ENCODE data around the gene ROBO4. TPM values are rescaled to one million over a fixed set of nuclear protein-coding genes. Genes with fewer than 3 reads are reported as not detected.

ROBO4 gene
- polyA plus RNA-seq, 5 donors, result 26.0 to 63.9 (median 42.5) TPM

GRCh38 chr11:124891373-124891861 is 6.2 kb downstream of the ROBO4 start:
- no peak for DNase-seq

DNA sequence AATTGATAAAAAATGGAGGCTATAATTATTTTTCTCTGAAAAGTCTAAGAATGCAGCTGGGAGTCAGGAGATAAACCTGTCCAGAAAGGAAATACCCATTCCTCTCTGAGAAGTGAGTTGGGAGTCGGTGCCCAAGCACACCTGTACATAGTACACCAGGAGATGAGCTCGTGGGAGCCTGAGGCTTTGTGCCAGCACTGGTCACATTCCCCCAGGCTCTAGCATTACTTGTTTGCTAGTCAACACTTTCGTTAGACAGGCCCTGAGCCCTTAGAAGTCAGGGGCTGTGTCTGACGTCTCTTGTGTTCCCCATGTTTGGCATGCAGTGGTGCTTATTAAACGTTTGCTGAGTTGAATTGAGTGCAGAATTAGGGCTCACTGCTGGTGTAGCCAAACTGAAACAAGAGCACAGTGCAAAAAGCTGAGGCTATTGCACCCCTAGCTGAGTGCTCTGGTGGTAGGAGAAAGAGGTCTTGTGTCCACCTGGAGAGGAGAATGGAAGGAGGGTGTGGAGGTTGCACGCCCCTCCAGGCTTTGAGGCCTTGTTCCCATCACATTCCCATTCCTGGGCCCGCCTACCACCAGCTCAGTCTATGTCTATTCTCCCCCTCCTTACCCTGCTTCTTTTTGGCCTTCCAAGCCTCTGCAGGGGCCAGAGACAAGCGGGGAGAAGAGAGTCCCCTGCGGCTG is 6.8 kb downstream of the ROBO4 start:
- no peak for DNase-seq

- DNase-seq, result no peak
Observed at GRCh38 chr11:124890151-124890550, 7.5 kb downstream of the ROBO4 start.

DNA sequence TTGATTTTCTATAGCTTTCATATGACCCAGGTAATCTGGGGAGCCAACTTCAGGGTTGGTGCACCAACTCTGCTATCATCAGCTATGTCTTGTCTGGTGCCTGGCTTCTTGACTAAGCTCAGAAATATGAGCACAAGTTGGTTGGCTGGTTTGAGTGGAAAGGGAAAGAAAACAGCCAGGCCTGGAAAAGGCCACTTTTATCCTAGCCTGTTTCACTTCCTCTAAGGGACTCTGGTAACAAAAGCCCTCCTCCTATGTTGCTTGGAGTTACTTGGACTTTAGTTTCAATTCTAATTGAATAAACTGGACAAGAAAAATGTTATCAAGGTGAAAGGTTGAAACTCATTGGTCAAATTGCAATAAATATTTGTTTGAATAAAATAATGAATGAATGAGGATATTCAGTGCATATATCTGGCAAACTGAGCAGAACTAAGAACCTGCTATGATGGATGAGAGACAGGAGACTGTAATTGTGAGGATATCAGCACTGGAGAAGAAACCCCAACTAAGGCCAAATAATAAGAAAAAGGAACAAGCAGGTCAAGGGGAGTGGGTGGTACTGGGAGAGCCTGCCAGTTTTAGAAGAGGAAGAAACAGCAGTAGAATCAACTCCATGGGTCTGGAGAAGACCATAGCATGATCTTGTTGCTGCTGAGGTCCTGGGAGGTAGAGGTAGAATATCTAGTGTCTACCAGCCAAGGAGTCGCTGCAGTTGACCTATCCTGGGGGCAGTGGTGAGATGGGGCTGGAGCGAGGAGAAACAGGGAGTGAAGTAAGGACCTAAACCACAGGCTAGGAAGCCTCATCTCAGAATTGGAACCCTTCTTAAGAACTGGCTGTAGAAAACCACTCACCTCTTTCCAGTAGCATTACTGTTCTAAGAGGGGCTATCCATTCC is 8.2 kb downstream of the ROBO4 start:
- no peak for DNase-seq

GRCh38 chr11:124887667-124888013 is 10.0 kb downstream of the ROBO4 start:
- no peak for DNase-seq

DNA sequence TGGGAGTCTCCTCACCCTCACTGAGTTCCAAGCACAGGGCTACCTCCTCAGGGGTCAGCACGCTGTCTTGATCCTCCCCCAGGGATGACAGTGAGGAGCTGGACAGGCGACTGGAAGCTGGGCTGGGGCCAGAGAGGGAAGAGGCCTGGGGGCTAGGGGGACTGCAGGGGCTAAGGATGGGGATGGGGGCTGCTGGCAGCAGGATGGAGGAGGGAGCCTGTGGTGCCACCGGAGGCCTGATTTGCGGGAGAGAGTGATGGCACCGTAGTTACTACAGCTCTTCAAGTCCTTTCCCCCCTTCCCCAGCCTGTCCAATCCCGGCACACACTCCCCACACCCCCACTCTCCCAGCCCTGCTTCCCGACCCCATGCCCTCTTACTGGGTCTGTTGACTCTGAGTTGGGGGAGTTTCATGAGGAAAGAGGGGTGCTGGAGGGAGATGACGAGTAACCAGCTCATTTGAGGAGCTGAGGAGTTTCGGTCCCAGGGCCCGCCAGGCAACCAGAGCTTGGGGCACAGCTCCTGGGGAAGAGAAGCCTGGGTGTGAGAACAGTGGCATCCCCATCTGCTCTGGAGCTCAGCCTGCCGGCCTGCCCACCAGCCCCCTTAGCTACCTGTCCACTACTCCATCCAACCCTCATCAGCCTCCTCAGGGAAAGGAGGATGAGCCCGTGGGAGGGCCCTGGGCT is 10.5 kb downstream of the ROBO4 start:
- no peak for DNase-seq

DNA sequence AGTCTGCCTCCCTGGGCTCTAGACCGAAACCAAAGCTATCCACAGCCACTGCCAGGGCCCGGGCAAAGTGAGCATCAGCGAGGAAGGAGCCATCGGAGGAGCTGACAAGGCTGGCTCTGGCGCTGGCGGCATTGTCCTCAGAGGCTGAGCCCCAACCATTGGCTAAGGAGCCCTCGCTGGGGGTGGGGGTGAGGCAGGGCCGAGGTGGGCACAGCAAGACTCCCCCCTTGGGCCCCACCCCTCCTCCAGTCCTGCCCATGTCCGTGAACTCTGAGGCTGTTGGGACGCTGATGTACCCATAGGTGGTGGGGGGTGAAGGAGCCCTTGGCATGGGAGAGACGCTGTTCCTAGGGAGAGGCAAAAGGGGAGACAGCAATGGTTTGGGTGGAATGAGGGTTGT is 11.2 kb downstream of the ROBO4 start:
- no peak for DNase-seq

DNA sequence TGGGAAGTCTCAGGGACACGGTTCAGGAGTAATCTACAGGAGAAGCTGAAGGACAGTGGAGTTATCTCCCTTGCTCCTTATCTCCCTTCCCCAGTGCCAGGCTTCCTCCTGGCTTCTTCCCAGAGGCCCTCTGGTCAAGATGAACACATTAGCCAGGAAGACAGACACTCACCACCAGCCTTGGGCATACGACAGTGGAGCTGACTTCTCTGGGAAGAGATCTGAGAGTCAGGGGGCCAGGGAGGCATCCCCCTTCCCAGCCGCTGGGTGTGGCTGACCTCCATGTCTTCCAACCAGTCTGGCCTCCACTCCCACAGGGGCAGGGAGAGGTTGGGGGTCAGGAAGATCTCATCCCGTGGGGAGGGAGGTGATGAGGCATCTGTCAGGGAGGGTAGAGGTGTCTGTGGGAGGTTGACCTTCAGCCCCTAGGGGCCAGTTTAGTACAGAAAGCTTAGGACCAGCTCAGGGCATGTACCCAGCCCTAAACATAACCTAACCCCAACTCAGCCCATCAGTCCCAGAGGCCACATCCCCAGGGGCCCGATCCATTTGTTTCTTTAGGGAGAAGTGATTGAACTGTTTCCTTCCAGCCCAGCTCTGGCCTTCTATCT is 12.7 kb downstream of the ROBO4 start:
- DNase-seq, result no peak

DNA sequence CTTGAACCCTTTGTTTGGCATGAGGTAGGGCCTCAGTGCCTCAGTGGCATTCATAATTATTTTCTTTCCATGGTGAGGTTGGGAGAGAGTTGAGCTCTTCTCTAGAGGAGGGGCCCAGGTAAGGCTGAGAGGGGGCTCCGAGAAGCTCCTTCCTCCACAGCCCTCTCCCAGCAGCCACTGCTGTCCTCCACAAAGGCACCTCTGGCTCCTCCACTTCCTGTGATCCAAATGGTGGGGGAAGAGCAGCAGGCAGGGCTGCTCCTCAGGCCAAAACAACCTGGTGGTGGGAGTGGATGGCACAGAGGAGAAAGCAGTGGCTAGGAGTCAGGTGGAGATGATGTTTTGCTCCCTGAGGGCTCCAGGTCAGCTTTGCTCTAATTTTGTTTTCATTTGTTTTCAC is 13.3 kb downstream of the ROBO4 start:
- no peak for DNase-seq

DNA sequence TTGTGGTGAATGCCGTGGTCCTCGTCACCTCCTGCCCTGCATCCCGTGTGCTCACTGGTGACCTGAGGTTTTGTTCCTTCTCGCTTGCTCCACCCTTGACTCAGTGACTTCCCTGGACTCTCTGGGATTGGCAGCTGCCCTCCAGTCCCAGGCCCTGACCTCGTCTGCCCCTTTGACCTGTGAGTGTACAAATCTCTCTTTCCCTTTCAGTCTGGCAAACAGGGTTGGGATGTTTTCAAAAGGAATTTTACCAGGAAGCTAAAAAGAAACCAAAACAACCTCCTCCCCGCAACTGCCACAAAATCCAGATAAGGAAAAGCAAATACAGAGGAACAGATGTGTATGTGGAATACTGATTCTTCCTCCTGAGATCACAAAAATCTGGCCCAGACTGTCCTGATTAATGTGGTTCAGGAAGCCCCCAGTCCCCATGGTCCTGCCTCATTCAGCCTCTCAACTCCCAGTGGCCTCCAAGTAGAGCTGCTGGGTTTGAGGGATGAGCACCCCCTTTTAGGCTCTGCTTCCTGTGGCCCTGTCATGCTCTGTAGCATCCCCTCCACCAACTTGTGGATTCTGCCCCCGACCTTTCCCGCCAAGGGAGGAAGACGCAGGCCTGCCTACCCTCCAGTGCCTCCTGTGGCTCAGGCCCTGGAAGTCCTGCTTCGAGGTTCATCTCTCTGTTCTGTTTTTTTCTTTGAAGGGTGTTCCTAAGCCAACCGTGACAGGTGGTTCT is 15.2 kb downstream of the ROBO4 start:
- no peak for DNase-seq

GRCh38 chr11:124880958-124881357 is 16.7 kb downstream of the ROBO4 start:
- no peak for DNase-seq

DNA sequence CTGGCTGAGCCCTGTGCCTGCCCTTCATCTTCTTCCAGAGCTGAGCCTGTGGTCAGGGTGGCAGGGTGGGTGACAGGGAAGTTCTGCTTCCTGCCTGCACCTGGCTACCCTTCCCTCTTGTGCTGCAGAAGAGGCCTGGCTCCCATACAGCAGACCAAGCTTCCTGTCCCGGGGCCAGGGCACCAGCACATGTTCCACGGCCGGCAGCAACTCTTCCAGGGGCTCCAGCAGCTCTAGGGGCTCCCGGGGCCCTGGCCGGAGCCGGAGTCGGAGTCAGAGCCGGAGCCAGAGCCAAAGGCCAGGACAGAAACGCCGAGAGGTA is 17.4 kb downstream of the ROBO4 start:
- no peak for DNase-seq

DNA sequence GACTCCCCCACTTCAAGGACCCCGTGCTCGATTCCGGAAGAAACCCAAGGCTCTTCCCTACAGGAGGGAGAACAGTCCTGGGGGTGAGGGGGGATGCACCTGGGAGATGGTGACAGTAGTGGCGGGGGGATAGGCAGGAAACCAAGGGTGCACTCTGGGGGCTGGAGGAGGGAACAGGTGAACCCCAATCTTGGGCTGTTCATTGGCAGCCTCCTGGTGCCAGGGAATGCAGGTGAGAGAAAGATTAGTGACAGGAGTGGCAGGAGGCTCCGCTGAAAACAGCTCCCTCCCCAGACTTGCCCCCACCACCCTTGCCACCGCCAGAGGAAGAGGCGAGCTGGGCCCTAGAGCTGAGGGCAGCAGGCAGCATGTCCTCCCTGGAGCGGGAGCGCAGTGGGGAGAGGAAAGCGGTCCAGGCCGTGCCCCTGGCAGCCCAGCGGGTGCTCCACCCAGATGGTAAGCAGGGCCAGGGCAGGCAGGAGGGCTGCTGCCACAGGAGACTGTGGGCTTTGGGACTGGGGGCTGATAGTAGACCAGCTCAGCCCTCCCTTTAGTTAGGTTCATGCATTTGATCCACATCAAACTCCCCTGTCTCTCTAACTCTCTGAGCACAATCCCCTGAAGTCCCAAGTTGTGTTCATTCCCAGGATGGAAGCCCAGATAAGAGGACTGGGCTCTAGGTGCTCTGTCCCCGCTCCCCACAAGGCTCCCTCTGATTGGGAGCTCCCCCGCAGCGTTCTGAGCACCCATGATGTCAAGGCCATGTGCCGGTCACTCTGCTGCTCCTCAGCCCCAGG is 18.0 kb downstream of the ROBO4 start:
- no peak for DNase-seq

GRCh38 chr11:124878759-124879492 is 18.7 kb downstream of the ROBO4 start:
- no peak for DNase-seq

DNA sequence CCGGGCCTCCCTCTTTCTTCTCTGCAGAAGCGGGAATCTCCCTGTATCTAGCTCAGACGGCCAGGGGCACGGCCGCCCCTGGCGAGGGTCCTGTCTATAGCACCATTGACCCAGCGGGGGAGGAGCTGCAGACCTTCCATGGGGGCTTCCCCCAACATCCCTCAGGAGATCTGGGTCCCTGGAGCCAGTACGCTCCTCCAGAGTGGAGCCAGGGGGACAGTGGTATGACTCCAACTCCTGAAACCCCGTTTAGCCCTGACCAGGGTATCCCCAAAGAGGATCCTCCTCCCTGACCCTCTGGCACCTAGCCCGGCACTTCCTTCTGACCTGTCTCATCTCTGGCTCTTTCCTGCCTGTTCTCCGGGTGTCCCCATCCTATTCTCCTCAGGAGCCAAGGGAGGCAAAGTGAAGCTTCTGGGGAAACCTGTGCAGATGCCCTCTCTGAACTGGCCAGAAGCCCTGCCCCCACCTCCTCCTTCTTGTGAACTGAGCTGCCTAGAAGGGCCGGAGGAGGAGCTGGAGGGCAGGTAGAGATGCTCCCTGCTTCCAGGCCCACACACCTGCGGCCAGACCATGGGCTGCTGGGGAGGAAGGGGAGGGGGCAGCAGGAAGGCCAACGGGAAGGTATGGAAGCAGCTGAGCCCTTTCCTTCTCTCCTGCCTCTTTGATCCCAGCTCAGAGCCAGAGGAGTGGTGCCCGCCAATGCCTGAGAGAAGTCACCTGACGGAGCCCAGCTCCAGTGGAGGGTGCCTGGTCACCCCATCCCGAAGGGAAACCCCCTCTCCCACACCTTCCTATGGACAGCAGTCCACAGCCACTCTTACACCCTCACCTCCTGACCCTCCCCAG is 19.5 kb downstream of the ROBO4 start:
- no peak for DNase-seq

DNA sequence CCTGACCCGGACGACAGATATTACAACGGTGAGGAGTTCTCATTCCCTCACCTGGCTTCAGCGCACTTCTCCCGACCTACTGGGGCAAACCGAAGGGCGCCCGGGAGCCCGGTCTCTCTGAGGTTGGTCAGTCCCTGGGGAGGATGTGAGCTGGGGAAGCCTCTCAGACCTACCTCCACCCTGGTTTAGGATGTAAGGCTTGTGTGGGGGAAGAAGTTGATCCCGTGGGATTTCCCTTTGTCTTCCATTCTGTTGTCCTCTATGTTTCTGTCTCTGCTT is 20.1 kb downstream of the ROBO4 start:
- DNase-seq, result no peak

GRCh38 chr11:124876818-124877630 is 20.6 kb downstream of the ROBO4 start:
- no peak for DNase-seq
